ENCODE measurements around the gene CACNA1B. TPM values are rescaled to one million over a fixed set of nuclear protein-coding genes. Genes with fewer than 3 reads are reported as not detected.

CACNA1B gene
- total RNA-seq, 1 donor from 2014 or later: under 0.01 TPM

- H3K27ac ChIP-seq (ENCODE audit: low read depth, low read length): no peak overlapping the region
- no peaks in the 10 kb centered on the region for H3K4me1 ChIP-seq (ENCODE audit: control insufficient read depth in 3 of 3, insufficient read depth in 3 of 3, low read length in 3 of 3)
- peaks cover 4 to 29% (median 20%) of the 10 kb centered on the region in 3 donors for H3K27me3 ChIP-seq (ENCODE audit: control insufficient read depth in 3 of 3, insufficient read depth in 3 of 3, low read length in 3 of 3)
- H3K36me3 ChIP-seq (ENCODE audit: control insufficient read depth in 3 of 3, insufficient read depth in 3 of 3, low read length in 3 of 3): no peaks in the 10 kb centered on the region
- no peak overlapping the region for H3K9ac ChIP-seq (ENCODE audit: low read depth in 1 of 3, low read length in 3 of 3)
- H3K4me3 ChIP-seq (ENCODE audit: low read length in 3 of 3): no peak overlapping the region
- H3K9me3 ChIP-seq (ENCODE audit: control insufficient read depth in 3 of 3, low read length in 3 of 3): peaks cover 0 to 7% (median 1%) of the 10 kb centered on the region in 3 donors
These were observed 71.7 kb downstream of the CACNA1B start for GRCh38 chr9:137949260-137949659.

- peaks cover 0 to 4% (median 1%) of the 10 kb centered on the region in 3 donors for H3K9me3 ChIP-seq (ENCODE audit: control insufficient read depth in 3 of 3, low read length in 3 of 3)
- H3K27ac ChIP-seq (ENCODE audit: low read depth, low read length): no peak overlapping the region
- H3K9ac ChIP-seq (ENCODE audit: low read depth in 1 of 3, low read length in 3 of 3): no peak overlapping the region
- no peaks in the 10 kb centered on the region for H3K4me1 ChIP-seq (ENCODE audit: control insufficient read depth in 3 of 3, insufficient read depth in 3 of 3, low read length in 3 of 3)
- H3K4me3 ChIP-seq (ENCODE audit: low read length in 3 of 3): no peak overlapping the region
- no peaks in the 10 kb centered on the region for H3K36me3 ChIP-seq (ENCODE audit: control insufficient read depth in 3 of 3, insufficient read depth in 3 of 3, low read length in 3 of 3)
- peaks cover 8 to 33% (median 20%) of the 10 kb centered on the region in 3 donors for H3K27me3 ChIP-seq (ENCODE audit: control insufficient read depth in 3 of 3, insufficient read depth in 3 of 3, low read length in 3 of 3)
These were observed 73.5 kb downstream of the CACNA1B start for GRCh38 chr9:137951107-137951506.

- H3K4me1 ChIP-seq (ENCODE audit: control insufficient read depth in 3 of 3, insufficient read depth in 3 of 3, low read length in 3 of 3): no peaks in the 10 kb centered on the region
- no peak overlapping the region for H3K9ac ChIP-seq (ENCODE audit: low read depth in 1 of 3, low read length in 3 of 3)
- H3K27me3 ChIP-seq (ENCODE audit: control insufficient read depth in 3 of 3, insufficient read depth in 3 of 3, low read length in 3 of 3): peaks cover 10 to 33% (median 20%) of the 10 kb centered on the region in 3 donors
- H3K36me3 ChIP-seq (ENCODE audit: control insufficient read depth in 3 of 3, insufficient read depth in 3 of 3, low read length in 3 of 3): no peaks in the 10 kb centered on the region
- no peak overlapping the region for H3K4me3 ChIP-seq (ENCODE audit: low read length in 3 of 3)
- H3K9me3 ChIP-seq (ENCODE audit: control insufficient read depth in 3 of 3, low read length in 3 of 3): no peaks in the 10 kb centered on the region
- no peak overlapping the region for H3K27ac ChIP-seq (ENCODE audit: low read depth, low read length)
These were observed 74.3 kb downstream of the CACNA1B start for GRCh38 chr9:137951597-137952490.

GRCh38 chr9:137952976-137953666, 75.5 kb downstream of the CACNA1B start:
- Histone ChIP-seq H3K27me3 (ENCODE audit: control insufficient read depth in 3 of 3, insufficient read depth in 3 of 3, low read length in 3 of 3) (peaks cover 10 to 33% (median 23%) of the 10 kb centered on the region in 3 donors), H3K36me3 (ENCODE audit: control insufficient read depth in 3 of 3, insufficient read depth in 3 of 3, low read length in 3 of 3) (no peaks in the 10 kb centered on the region), H3K4me1 (ENCODE audit: control insufficient read depth in 3 of 3, insufficient read depth in 3 of 3, low read length in 3 of 3) (no peaks in the 10 kb centered on the region), H3K9me3 (ENCODE audit: control insufficient read depth in 3 of 3, low read length in 3 of 3) (no peaks in the 10 kb centered on the region), H3K27ac (ENCODE audit: low read depth, low read length) (no peak overlapping the region), H3K4me3 (ENCODE audit: low read length in 3 of 3) (no peak overlapping the region), H3K9ac (ENCODE audit: low read depth in 1 of 3, low read length in 3 of 3) (no peak overlapping the region)

GRCh38 chr9:137953683-137954438, 76.3 kb downstream of the CACNA1B start:
- no peaks in the 10 kb centered on the region for H3K9me3 ChIP-seq (ENCODE audit: control insufficient read depth in 3 of 3, low read length in 3 of 3)
- peaks cover 10 to 33% (median 23%) of the 10 kb centered on the region in 3 donors for H3K27me3 ChIP-seq (ENCODE audit: control insufficient read depth in 3 of 3, insufficient read depth in 3 of 3, low read length in 3 of 3)
- H3K4me3 ChIP-seq (ENCODE audit: low read length in 3 of 3): no peak overlapping the region
- no peaks in the 10 kb centered on the region for H3K36me3 ChIP-seq (ENCODE audit: control insufficient read depth in 3 of 3, insufficient read depth in 3 of 3, low read length in 3 of 3)
- H3K4me1 ChIP-seq (ENCODE audit: control insufficient read depth in 3 of 3, insufficient read depth in 3 of 3, low read length in 3 of 3): no peaks in the 10 kb centered on the region
- no peak overlapping the region for H3K27ac ChIP-seq (ENCODE audit: low read depth, low read length)
- no peak overlapping the region for H3K9ac ChIP-seq (ENCODE audit: low read depth in 1 of 3, low read length in 3 of 3)

- H3K36me3 ChIP-seq (ENCODE audit: control insufficient read depth in 3 of 3, insufficient read depth in 3 of 3, low read length in 3 of 3): no peaks in the 10 kb centered on the region
- H3K9ac ChIP-seq (ENCODE audit: low read depth in 1 of 3, low read length in 3 of 3): no peak overlapping the region
- H3K4me3 ChIP-seq (ENCODE audit: low read length in 3 of 3): no peak overlapping the region
- peaks cover 6 to 33% (median 22%) of the 10 kb centered on the region in 3 donors for H3K27me3 ChIP-seq (ENCODE audit: control insufficient read depth in 3 of 3, insufficient read depth in 3 of 3, low read length in 3 of 3)
- no peaks in the 10 kb centered on the region for H3K9me3 ChIP-seq (ENCODE audit: control insufficient read depth in 3 of 3, low read length in 3 of 3)
- no peaks in the 10 kb centered on the region for H3K4me1 ChIP-seq (ENCODE audit: control insufficient read depth in 3 of 3, insufficient read depth in 3 of 3, low read length in 3 of 3)
- H3K27ac ChIP-seq (ENCODE audit: low read depth, low read length): no peak overlapping the region
These were observed 77.6 kb downstream of the CACNA1B start for GRCh38 chr9:137955224-137955570.

- Histone ChIP-seq H3K27ac (ENCODE audit: low read depth, low read length) (no peak overlapping the region), H3K4me1 (ENCODE audit: control insufficient read depth in 3 of 3, insufficient read depth in 3 of 3, low read length in 3 of 3) (no peaks in the 10 kb centered on the region), H3K4me3 (ENCODE audit: low read length in 3 of 3) (no peak overlapping the region), H3K9ac (ENCODE audit: low read depth in 1 of 3, low read length in 3 of 3) (no peak overlapping the region), H3K36me3 (ENCODE audit: control insufficient read depth in 3 of 3, insufficient read depth in 3 of 3, low read length in 3 of 3) (no peaks in the 10 kb centered on the region), H3K27me3 (ENCODE audit: control insufficient read depth in 3 of 3, insufficient read depth in 3 of 3, low read length in 3 of 3) (peaks cover 6 to 33% (median 20%) of the 10 kb centered on the region in 3 donors), H3K9me3 (ENCODE audit: control insufficient read depth in 3 of 3, low read length in 3 of 3) (no peaks in the 10 kb centered on the region)
These were observed 78.0 kb downstream of the CACNA1B start for GRCh38 chr9:137955586-137955985.

- no peak overlapping the region for H3K9ac ChIP-seq (ENCODE audit: low read depth in 1 of 3, low read length in 3 of 3)
- no peak overlapping the region for H3K4me3 ChIP-seq (ENCODE audit: low read length in 3 of 3)
- H3K9me3 ChIP-seq (ENCODE audit: control insufficient read depth in 3 of 3, low read length in 3 of 3): no peaks in the 10 kb centered on the region
- H3K4me1 ChIP-seq (ENCODE audit: control insufficient read depth in 3 of 3, insufficient read depth in 3 of 3, low read length in 3 of 3): no peaks in the 10 kb centered on the region
- H3K36me3 ChIP-seq (ENCODE audit: control insufficient read depth in 3 of 3, insufficient read depth in 3 of 3, low read length in 3 of 3): no peaks in the 10 kb centered on the region
- no peak overlapping the region for H3K27ac ChIP-seq (ENCODE audit: low read depth, low read length)
- H3K27me3 ChIP-seq (ENCODE audit: control insufficient read depth in 3 of 3, insufficient read depth in 3 of 3, low read length in 3 of 3): peaks cover 6 to 29% (median 20%) of the 10 kb centered on the region in 3 donors
These were observed 78.5 kb downstream of the CACNA1B start for GRCh38 chr9:137956039-137956438.

- H3K27ac ChIP-seq (ENCODE audit: low read depth, low read length): no peak overlapping the region
- no peaks in the 10 kb centered on the region for H3K9me3 ChIP-seq (ENCODE audit: control insufficient read depth in 3 of 3, low read length in 3 of 3)
- H3K9ac ChIP-seq (ENCODE audit: low read depth in 1 of 3, low read length in 3 of 3): no peak overlapping the region
- H3K4me3 ChIP-seq (ENCODE audit: low read length in 3 of 3): no peak overlapping the region
- H3K36me3 ChIP-seq (ENCODE audit: control insufficient read depth in 3 of 3, insufficient read depth in 3 of 3, low read length in 3 of 3): no peaks in the 10 kb centered on the region
- H3K4me1 ChIP-seq (ENCODE audit: control insufficient read depth in 3 of 3, insufficient read depth in 3 of 3, low read length in 3 of 3): no peaks in the 10 kb centered on the region
- peaks cover 6 to 23% (median 12%) of the 10 kb centered on the region in 3 donors for H3K27me3 ChIP-seq (ENCODE audit: control insufficient read depth in 3 of 3, insufficient read depth in 3 of 3, low read length in 3 of 3)
These were observed 79.3 kb downstream of the CACNA1B start for GRCh38 chr9:137956688-137957385.

Measured in skeletal muscle tissue (tissue), 4 donors.